Keratinocyte (primary cell): Measurements from ENCODE around the gene KCNJ15. TPM values are rescaled to one million over a fixed set of nuclear protein-coding genes. Genes with fewer than 3 reads are reported as not detected.
"Not testable (repeated sequence)": the region's sequence is repeated elsewhere in the genome, so short reads cannot be mapped to it uniquely, and the experiment has no call there.

Source experiments
- DNase-seq: peaks from one replicate; pipeline ENCODE4 v3.0.0-alpha.2; 2011; ENCODE audit warnings: low read depth, missing footprints, low spot score
- FAIRE-seq: peaks from 2 replicates; lab custom pipeline; 2011; peaks lifted over from hg19 to GRCh38; lab: Jason Lieb, UNC
- H2AFZ ChIP-seq: 2 replicates; pipeline ENCODE4 v1.6.0; 2012; ENCODE audit warnings: low read length, control low read depth, inconsistent platforms; ENCODE audit not compliant: control insufficient read depth
- H3K27ac ChIP-seq: 2 replicates; pipeline ENCODE4 v1.5.1; 2011; ENCODE audit warnings: low read length; ENCODE audit not compliant: control insufficient read depth, insufficient read depth
- H3K27me3 ChIP-seq: 3 replicates; pipeline ENCODE4 v1.6.0; 2011; ENCODE audit warnings: low read length; ENCODE audit not compliant: control insufficient read depth, insufficient read depth; ENCODE audit errors: extremely low read depth
- H3K36me3 ChIP-seq, 2 experiments: 2 replicates in 1 of 2; 3 replicates in 1 of 2; pipeline ENCODE4 v1.5.1; 2011; ENCODE audit warnings: low read length in 2 of 2, mild to moderate bottlenecking in 1 of 2; ENCODE audit not compliant: control insufficient read depth in 2 of 2, insufficient read depth in 2 of 2; ENCODE audit errors: extremely low read depth in 1 of 2
- H3K4me1 ChIP-seq: 3 replicates; pipeline ENCODE4 v1.5.1; 2011; ENCODE audit warnings: low read length; ENCODE audit not compliant: control insufficient read depth, insufficient read depth; ENCODE audit errors: extremely low read depth
- H3K4me2 ChIP-seq: 3 replicates; pipeline ENCODE4 v1.6.0; 2011; ENCODE audit warnings: low read depth, low read length; ENCODE audit not compliant: control insufficient read depth, insufficient read depth; ENCODE audit errors: extremely low read depth
- H3K4me3 ChIP-seq, 3 experiments: fragments of 200-600 bp in 1 of 3; sonication (generic) in 1 of 3; 2 replicates in 2 of 3; 3 replicates in 1 of 3; pipeline ENCODE4 v1.5.1; 2011 to 2016; ENCODE audit warnings: low read length in 3 of 3, mild to moderate bottlenecking in 3 of 3, control low read depth in 2 of 3, inconsistent platforms in 1 of 3, low read depth in 1 of 3, mixed read lengths in 1 of 3, mixed run types in 1 of 3, moderate library complexity in 1 of 3; ENCODE audit not compliant: control insufficient read depth in 2 of 3, insufficient read depth in 2 of 3; ENCODE audit errors: extremely low read depth in 1 of 3
- H3K79me2 ChIP-seq: 2 replicates; pipeline ENCODE4 v1.6.0; 2012; ENCODE audit warnings: low read length; ENCODE audit not compliant: control insufficient read depth, insufficient read depth
- H3K9ac ChIP-seq: 3 replicates; pipeline ENCODE4 v1.6.0; 2011; ENCODE audit warnings: low read length; ENCODE audit not compliant: control insufficient read depth, insufficient read depth; ENCODE audit errors: extremely low read depth
- H3K9me1 ChIP-seq: 3 replicates; pipeline ENCODE4 v1.6.0; 2011; ENCODE audit warnings: low read length; ENCODE audit not compliant: control insufficient read depth, insufficient read depth; ENCODE audit errors: extremely low read depth
- H3K9me3 ChIP-seq: 2 replicates; pipeline ENCODE4 v1.5.1; 2012; ENCODE audit warnings: low read depth, low read length; ENCODE audit not compliant: control insufficient read depth
- H4K20me1 ChIP-seq: 3 replicates; pipeline ENCODE4 v1.6.0; 2011; ENCODE audit warnings: low read length; ENCODE audit not compliant: control insufficient read depth, insufficient read depth; ENCODE audit errors: extremely low read depth
- EZH2 ChIP-seq: IDR thresholded peaks from one replicate; pipeline ENCODE4 v1.6.1; 2012; ENCODE audit warnings: inconsistent platforms, mild to moderate bottlenecking, low read length, moderate library complexity
- dilution Hi-C: fragments of 300-500 bp; cut with MboI; formaldehyde crosslinking; loops from one replicate; pipeline ENCODE4 v1.7.0; 2020; ENCODE audit warnings: low sequenced_read_pairs; ENCODE audit not compliant: extremely low pct_ligation_motif_present
- polyA plus RNA-seq, 5 experiments: library from polyadenylated mRNA; depleted of rRNA in 3 of 5; stranded (reverse) in 3 of 5; stranded (forward) in 1 of 5; unstranded in 1 of 5; fragments of >200 nt; gene quantifications; 1 replicate in 1 of 5; 2 replicates in 3 of 5; 3 replicates in 1 of 5; pipeline versions ENCODE4 v1.2.1 to v1.2.3, GENCODE V29; 2011 to 2012; ENCODE audit warnings: missing spikeins in 2 of 5, low read depth in 1 of 5, low replicate concordance in 1 of 5
- TF ChIP-seq, protein P1 (sequence below), 3 experiments: IDR thresholded peaks in 1 of 3; conservative IDR thresholded peaks in 1 of 3; optimal IDR thresholded peaks in 1 of 3; 2 replicates in 2 of 3; 3 replicates in 1 of 3; pipeline versions ENCODE3 to v1.5.1; 2011; ENCODE audit warnings: low read length in 3 of 3, mild to moderate bottlenecking in 3 of 3, moderate library complexity in 2 of 3, control low read depth in 1 of 3, inconsistent platforms in 1 of 3; ENCODE audit not compliant: insufficient read depth in 2 of 3; ENCODE audit errors: extremely low read depth in 1 of 3

The KCNJ15 gene
- polyA plus RNA-seq, 1 donor (not counting 4 experiments of a cell fraction or from before 2014, with no cell fraction given), result 76.3 TPM

DNA sequence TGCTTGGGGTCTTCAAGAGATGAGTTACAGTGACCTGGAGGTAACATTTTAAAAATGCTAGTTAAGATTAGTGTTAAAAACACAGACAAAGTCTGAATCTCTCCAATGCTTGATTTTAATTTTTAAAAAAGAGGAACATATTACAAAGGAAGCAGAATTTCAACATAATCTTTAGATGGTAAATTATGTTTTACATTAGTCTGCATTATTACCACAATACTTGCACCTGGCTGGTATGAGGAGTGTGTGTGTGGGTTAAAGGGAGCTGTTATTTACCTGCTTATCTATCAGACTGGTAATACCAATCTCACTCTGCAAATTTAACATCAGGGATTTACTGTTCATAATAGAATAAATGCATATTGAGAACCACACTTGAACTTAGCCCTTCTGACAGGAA is 10.3 kb upstream of the KCNJ15 start:
- Histone ChIP-seq H3K27me3 (no peaks in the 10 kb centered on the region), H3K4me1 (peaks cover 17% of the 10 kb centered on the region), H3K4me3 (no peak overlapping the region), H3K27ac (no peak overlapping the region), H3K4me2 (no peak overlapping the region), H3K9me1 (no peaks in the 10 kb centered on the region), H3K36me3 (peaks cover 0 to 2% of the 10 kb centered on the region in 2 experiments), H3K79me2 (no peaks in the 10 kb centered on the region), H2AFZ (no peak overlapping the region), H3K9ac (no peak overlapping the region), H3K9me3 (no peaks in the 10 kb centered on the region), H4K20me1 (no peaks in the 10 kb centered on the region)
- DNase-seq (no peak), FAIRE-seq (no peak)
- TF ChIP-seq, protein P1, sequence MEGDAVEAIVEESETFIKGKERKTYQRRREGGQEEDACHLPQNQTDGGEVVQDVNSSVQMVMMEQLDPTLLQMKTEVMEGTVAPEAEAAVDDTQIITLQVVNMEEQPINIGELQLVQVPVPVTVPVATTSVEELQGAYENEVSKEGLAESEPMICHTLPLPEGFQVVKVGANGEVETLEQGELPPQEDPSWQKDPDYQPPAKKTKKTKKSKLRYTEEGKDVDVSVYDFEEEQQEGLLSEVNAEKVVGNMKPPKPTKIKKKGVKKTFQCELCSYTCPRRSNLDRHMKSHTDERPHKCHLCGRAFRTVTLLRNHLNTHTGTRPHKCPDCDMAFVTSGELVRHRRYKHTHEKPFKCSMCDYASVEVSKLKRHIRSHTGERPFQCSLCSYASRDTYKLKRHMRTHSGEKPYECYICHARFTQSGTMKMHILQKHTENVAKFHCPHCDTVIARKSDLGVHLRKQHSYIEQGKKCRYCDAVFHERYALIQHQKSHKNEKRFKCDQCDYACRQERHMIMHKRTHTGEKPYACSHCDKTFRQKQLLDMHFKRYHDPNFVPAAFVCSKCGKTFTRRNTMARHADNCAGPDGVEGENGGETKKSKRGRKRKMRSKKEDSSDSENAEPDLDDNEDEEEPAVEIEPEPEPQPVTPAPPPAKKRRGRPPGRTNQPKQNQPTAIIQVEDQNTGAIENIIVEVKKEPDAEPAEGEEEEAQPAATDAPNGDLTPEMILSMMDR (optimal IDR thresholded peaks at IDR 0.05 in 1 of 3, IDR thresholded peaks at IDR 0.05 in 1 of 3, conservative IDR thresholded peaks at IDR 0.05 in 1 of 3; ENCODE audit: extremely low read depth in 1 of 3, insufficient read depth in 2 of 3, low read length in 3 of 3), result no peak
- TF ChIP-seq EZH2, result no peak
- dilution Hi-C loops, result no loop called here

DNA sequence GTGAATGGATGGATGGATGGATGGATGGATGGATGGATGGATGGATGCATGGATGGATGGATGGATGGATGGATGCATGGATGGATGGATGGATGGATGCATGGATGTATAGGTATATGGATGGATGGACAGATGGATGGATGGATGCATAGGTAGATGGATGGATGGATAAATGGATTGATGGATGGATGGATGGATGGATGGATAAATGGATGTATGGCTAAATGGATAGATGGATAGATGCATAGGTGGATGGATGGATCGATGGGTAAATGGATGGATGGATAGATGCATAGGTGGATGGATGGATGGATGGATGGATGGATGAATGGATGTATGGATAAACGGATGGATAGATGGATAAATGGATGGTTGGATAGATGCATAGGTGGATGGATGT is 9.7 kb upstream of the KCNJ15 start:
- H3K9me3 ChIP-seq, H3K79me2 ChIP-seq, H4K20me1 ChIP-seq, dilution Hi-C loops, H3K27me3 ChIP-seq, H3K4me3 ChIP-seq, H3K4me2 ChIP-seq, H3K9me1 ChIP-seq, H3K9ac ChIP-seq, DNase-seq, H3K27ac ChIP-seq, H2AFZ ChIP-seq, H3K36me3 ChIP-seq, FAIRE-seq: not testable (repeated sequence)
- peaks cover 17% of the 10 kb centered on the region for H3K4me1 ChIP-seq
